BLaER1 treated with 17β-estradiol and CSF1 and Interleukin-3, amounts not matched to agents 10 nM and 100 nM (cell line): ENCODE results near the gene SACS.

Source experiments
- H3K27ac ChIP-seq, 11 experiments: shearing (Covaris generic); formaldehyde crosslinking; 2 replicates each; pipeline ENCODE4 v1.8.1; 2022
- H3K27me3 ChIP-seq, 11 experiments: shearing (Covaris generic); formaldehyde crosslinking; 2 replicates each; pipeline ENCODE4 v1.8.1; 2022
- H3K36me3 ChIP-seq, 11 experiments: shearing (Covaris generic); formaldehyde crosslinking; 2 replicates each; pipeline ENCODE4 v1.8.1; 2022
- H3K4me1 ChIP-seq, 10 experiments: shearing (Covaris generic); formaldehyde crosslinking; 2 replicates each; pipeline ENCODE4 v1.8.1; 2022
- H3K4me2 ChIP-seq, 11 experiments: shearing (Covaris generic); formaldehyde crosslinking; 2 replicates each; pipeline ENCODE4 v1.8.1; 2022
- H3K4me3 ChIP-seq, 10 experiments: shearing (Covaris generic); formaldehyde crosslinking; 2 replicates each; pipeline ENCODE4 v1.8.1; 2022
- H3K9ac ChIP-seq, 11 experiments: shearing (Covaris generic); formaldehyde crosslinking; 2 replicates each; pipeline ENCODE4 v1.8.1; 2022
- H3K9me3 ChIP-seq, 11 experiments: shearing (Covaris generic); formaldehyde crosslinking; replicated peaks in 1 of 11; 2 replicates each; pipeline ENCODE4 v1.8.1; 2022
- H4K20me1 ChIP-seq, 11 experiments: shearing (Covaris generic); formaldehyde crosslinking; 2 replicates each; pipeline ENCODE4 v1.8.1; 2022
- Cebpa-rat ChIP-seq, 11 experiments: shearing (Covaris generic); IDR thresholded peaks; 2 replicates each; pipeline ENCODE4 v1.8.1; 2022

SACS gene, protein sequence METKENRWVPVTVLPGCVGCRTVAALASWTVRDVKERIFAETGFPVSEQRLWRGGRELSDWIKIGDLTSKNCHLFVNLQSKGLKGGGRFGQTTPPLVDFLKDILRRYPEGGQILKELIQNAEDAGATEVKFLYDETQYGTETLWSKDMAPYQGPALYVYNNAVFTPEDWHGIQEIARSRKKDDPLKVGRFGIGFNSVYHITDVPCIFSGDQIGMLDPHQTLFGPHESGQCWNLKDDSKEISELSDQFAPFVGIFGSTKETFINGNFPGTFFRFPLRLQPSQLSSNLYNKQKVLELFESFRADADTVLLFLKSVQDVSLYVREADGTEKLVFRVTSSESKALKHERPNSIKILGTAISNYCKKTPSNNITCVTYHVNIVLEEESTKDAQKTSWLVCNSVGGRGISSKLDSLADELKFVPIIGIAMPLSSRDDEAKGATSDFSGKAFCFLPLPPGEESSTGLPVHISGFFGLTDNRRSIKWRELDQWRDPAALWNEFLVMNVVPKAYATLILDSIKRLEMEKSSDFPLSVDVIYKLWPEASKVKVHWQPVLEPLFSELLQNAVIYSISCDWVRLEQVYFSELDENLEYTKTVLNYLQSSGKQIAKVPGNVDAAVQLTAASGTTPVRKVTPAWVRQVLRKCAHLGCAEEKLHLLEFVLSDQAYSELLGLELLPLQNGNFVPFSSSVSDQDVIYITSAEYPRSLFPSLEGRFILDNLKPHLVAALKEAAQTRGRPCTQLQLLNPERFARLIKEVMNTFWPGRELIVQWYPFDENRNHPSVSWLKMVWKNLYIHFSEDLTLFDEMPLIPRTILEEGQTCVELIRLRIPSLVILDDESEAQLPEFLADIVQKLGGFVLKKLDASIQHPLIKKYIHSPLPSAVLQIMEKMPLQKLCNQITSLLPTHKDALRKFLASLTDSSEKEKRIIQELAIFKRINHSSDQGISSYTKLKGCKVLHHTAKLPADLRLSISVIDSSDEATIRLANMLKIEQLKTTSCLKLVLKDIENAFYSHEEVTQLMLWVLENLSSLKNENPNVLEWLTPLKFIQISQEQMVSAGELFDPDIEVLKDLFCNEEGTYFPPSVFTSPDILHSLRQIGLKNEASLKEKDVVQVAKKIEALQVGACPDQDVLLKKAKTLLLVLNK (N-terminal part only)

DNA sequence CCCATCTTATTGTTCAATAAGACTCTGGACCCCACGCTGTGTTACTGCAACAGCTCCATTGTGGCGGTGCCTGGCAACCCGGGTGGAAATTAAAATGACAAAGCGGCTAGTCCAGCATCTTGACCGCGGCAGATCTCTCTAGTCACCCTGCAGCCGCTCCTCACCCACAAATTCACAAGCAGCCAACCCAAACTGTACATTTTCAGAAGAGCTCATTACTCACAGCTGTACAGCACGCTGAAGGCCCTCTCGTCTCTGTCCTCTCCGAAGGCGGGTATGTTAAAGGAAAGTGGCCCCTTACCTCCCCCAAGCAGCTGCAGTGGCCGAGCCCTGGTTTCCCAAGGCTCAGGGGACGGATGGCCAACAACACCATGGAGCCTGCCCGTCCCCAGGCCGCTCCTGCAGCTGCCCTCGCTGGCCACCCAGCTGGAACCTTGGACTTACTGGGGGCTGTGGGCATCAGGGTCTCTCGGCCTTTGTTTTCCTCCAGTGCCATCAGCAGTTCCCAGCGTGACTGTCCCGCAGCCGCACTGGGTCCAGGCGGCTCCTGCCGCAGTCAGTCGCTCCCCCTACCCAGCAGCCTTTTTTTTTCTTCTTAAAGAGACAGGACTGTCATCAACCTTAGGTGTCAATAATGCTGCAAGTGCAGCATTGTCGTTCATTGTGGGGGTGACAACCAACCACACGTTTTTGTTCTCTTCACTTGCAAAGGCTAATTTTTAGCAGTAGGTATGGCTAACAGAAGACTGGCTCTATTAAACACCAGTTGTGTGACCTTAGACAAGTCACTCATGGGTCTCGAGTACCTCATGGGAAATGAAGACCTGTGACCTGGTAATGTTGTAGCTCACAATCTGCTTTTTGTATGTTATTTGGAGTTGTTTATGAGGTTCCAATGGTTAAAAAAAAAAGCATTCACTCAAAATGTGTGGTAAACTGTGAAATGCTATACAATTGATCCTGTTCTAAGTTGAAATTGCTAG lies at the start of gene SACS:
TSS of gene SACS (minus strand) at position 532 of the 983 bp plus-strand sequence. CDS start 22,463 bp downstream, outside the sequence.
- TF ChIP-seq Cebpa-rat (IDR thresholded peaks at IDR 0.05), result no peak
- H3K4me3 ChIP-seq, result no peak within 1 kb of the TSS
- no peaks in the 10 kb centered on the region for H4K20me1 ChIP-seq
- H3K4me1 ChIP-seq, result no peaks in the 10 kb centered on the region
- no peak within 1 kb of the TSS for H3K4me2 ChIP-seq
- no peak within 1 kb of the TSS for H3K9ac ChIP-seq
- H3K27me3 ChIP-seq, result peaks cover 21 to 32% (median 29%) of the 10 kb centered on the region in 11 experiments
- H3K9me3 ChIP-seq, result no peaks in the 10 kb centered on the region
- H3K27ac ChIP-seq, result no peak within 1 kb of the TSS
- no peaks in the 10 kb centered on the region for H3K36me3 ChIP-seq

DNA sequence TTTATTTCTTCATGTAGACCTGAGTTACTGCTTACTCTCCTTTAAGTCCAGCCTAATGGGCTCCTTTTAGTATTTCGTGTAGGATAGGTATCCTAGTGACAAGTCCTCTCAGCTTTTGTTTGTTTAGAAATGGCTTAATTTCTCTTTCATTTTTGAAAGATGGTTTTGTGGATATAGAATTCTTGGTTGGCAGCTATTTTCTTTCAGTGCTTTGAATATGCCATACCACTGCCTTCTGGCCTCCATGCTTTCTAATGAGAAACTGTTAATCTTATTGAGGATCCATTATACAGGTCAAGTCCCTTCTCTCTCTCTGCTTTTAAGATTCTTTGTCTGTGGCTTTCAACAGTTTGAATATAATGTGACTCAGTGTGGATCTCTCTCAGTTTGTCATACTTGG lies 46.8 kb upstream of the SACS start:
- H3K27ac ChIP-seq, result no peak overlapping the region
- H3K9me3 ChIP-seq, result peaks cover 19 to 38% (median 31%) of the 10 kb centered on the region in 11 experiments
- H3K27me3 ChIP-seq, result no peaks in the 10 kb centered on the region
- no peaks in the 10 kb centered on the region for H3K4me1 ChIP-seq
- no peak overlapping the region for H3K9ac ChIP-seq
- H3K36me3 ChIP-seq, result 0 out of 22 replicates have a peak, but pooled peaks cover 0 to 5% (median 0%) of the 10 kb centered on the region in 11 experiments
- no peak overlapping the region for H3K4me3 ChIP-seq
- no peak for TF ChIP-seq Cebpa-rat (IDR thresholded peaks at IDR 0.05)
- H3K4me2 ChIP-seq, result no peak overlapping the region
- H4K20me1 ChIP-seq, result no peaks in the 10 kb centered on the region

DNA sequence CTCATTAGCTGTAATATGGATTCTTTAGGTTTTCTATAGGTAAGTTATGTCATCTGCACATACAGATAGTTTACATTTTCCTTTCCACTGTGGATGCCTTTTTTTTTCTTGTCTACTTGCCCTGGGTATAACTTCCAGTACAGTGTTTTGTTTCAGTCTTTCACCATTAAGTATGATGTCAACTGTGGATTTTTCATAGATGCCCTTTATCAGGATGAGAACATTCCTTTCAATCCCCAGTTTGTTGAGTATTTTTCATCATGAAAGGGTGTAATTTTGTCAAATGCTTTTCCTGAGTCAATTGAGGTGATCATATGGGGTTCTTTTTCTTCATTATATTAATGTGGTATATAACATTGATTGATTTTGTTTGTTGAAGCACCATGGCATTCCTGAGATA lies 43.6 kb upstream of the SACS start:
- Histone ChIP-seq H3K4me2 (no peak overlapping the region), H3K36me3 (0 out of 22 replicates have a peak, but pooled peaks cover 0 to 5% (median 0%) of the 10 kb centered on the region in 11 experiments), H3K27me3 (no peaks in the 10 kb centered on the region), H3K4me3 (no peak overlapping the region), H3K9ac (no peak overlapping the region), H3K9me3 (peaks cover 19 to 37% (median 31%) of the 10 kb centered on the region in 11 experiments), H3K27ac (no peak overlapping the region), H3K4me1 (no peaks in the 10 kb centered on the region), H4K20me1 (no peaks in the 10 kb centered on the region)
- TF ChIP-seq Cebpa-rat (IDR thresholded peaks at IDR 0.05), result no peak

DNA sequence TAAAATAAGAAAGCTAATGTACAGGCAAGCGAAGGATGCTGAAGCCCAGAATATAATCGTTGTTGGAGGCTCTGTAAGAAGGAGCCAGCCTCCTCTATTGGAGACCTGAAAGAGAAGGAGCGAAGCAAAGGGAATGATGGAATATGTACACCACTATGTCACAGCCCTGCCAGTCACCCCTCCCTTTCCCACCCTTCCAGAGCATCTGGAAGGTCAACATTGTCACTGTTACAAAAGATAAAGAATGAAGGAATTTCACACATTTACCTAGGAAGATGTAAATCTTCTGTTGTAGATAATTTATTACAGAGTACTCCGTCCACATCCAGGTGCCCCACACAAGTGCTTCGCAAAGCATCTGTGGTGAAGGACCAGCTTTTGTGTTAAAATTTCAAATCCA lies 39.7 kb upstream of the SACS start:
- H3K36me3 ChIP-seq, result no peaks in the 10 kb centered on the region
- H3K27ac ChIP-seq, result no peak overlapping the region
- peaks cover 0 to under 1% (median 0%) of the 10 kb centered on the region in 11 experiments; a peak in 1 of 22 replicates for H3K9me3 ChIP-seq
- H3K9ac ChIP-seq, result no peak overlapping the region
- no peak for TF ChIP-seq Cebpa-rat (IDR thresholded peaks at IDR 0.05)
- no peak overlapping the region for H3K4me3 ChIP-seq
- no peak overlapping the region for H3K4me2 ChIP-seq
- no peaks in the 10 kb centered on the region for H3K4me1 ChIP-seq
- no peaks in the 10 kb centered on the region for H4K20me1 ChIP-seq
- H3K27me3 ChIP-seq, result no peaks in the 10 kb centered on the region

DNA sequence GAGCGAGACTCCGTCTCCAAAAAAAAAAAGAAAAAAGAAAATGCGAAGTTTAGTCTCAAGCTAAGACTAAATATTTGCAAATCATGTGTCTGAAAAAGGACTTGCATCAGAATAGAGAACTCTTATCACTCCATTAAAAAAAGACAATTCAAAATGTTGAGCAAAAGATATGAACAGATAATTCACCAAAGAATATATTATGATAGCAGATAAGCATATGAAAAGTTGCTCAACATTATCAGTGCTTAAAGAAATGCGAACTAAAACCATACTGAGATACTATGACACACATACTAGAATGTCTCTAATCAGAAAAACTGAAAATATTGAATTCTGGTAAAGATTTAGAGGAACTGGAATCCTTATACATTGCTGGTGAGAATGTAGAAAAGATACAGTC lies 38.7 kb upstream of the SACS start:
- Histone ChIP-seq H4K20me1 (no peaks in the 10 kb centered on the region), H3K4me3 (no peak overlapping the region), H3K4me2 (no peak overlapping the region), H3K9me3 (no peaks in the 10 kb centered on the region), H3K27ac (no peak overlapping the region), H3K27me3 (no peaks in the 10 kb centered on the region), H3K36me3 (no peaks in the 10 kb centered on the region), H3K4me1 (peaks cover 3 to 5% (median 5%) of the 10 kb centered on the region in 10 experiments), H3K9ac (no peak overlapping the region)
- TF ChIP-seq Cebpa-rat (IDR thresholded peaks at IDR 0.05), result no peak

DNA sequence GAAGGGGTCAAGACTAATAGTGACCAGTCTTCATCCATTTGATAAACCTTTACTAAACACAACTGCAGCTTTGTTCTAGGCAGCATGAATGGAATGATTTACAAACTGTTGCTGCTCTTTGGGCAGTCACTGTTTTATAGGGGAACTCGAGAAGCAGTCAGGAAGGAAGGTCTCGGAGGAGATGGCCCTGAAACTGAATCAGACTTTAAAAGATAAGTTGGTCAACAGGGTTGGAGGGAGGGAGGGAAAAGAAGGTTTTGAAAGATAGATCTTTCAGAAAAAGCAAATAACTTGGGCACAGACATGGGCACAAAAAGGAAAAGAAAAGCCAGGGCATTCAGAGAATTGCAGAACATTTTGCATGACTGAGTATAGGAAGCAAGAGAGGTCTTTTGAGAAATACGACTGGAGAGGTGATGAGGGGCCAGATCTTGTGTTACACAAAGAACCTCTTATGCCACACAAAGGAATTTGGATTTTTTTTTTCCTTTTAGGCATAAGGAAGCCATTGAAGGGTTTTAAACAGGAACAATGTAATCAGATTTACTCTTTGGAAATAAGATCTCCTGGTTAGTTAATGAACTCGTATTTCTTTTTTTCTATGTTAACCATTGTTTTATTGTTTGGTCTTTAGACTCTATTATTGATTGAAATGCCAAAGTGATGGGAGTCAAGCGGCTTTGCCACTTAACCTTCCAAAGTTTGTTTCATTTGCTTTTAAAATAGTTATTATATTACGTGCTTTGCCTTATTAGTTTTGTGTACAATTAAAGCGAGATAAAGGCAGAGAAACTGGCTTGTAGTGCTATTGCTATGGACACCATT lies 37.5 kb upstream of the SACS start:
- Histone ChIP-seq H3K9me3 (no peaks in the 10 kb centered on the region), H3K4me1 (peaks cover 10 to 17% (median 15%) of the 10 kb centered on the region in 10 experiments), H3K27me3 (no peaks in the 10 kb centered on the region), H3K36me3 (no peaks in the 10 kb centered on the region), H3K4me3 (no peak overlapping the region), H3K9ac (no peak overlapping the region), H3K27ac (no peak overlapping the region), H3K4me2 (no peak overlapping the region), H4K20me1 (no peaks in the 10 kb centered on the region)
- TF ChIP-seq Cebpa-rat (IDR thresholded peaks at IDR 0.05), result no peak

DNA sequence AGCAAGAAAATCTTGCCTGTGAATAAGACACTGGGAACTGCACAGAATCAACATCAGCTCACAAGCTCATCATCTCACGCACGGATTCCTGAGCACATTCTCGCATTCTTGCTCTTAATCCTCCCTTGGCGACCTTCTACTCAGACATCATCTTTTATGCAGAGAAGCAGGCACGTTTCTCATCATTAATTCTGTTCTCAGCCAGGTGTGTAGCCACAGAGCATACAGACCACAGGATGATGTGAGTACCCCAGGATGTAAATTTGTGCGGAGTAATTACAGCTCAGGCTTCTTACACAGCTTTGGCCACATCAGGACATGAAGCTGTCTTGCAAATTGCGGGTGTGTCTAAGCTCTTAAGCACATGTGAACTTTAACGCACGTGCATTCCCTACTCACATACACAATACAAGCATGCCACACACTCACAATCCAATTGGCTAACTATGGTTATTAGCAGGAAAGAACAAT lies 36.5 kb upstream of the SACS start:
- TF ChIP-seq Cebpa-rat (IDR thresholded peaks at IDR 0.05), result no peak
- Histone ChIP-seq H3K4me1 (peaks cover 14 to 21% (median 20%) of the 10 kb centered on the region in 10 experiments), H3K27ac (no peak overlapping the region), H3K36me3 (no peaks in the 10 kb centered on the region), H3K27me3 (no peaks in the 10 kb centered on the region), H3K4me2 (no peak overlapping the region), H3K9me3 (peaks cover 0 to 4% (median 1%) of the 10 kb centered on the region in 11 experiments; a peak in 9 of 22 replicates), H4K20me1 (no peaks in the 10 kb centered on the region), H3K9ac (no peak overlapping the region), H3K4me3 (no peak overlapping the region)
